ENCODE results near the gene NSMCE4A.
"Not testable (repeated sequence)": the region's sequence is repeated elsewhere in the genome, so short reads cannot be mapped to it uniquely, and the experiment has no call there.

The NSMCE4A gene

GRCh38 chr10:121991727-121992126, 16.7 kb upstream of the NSMCE4A start:
- not testable (repeated sequence) for DNase-seq (ENCODE audit: low read depth, low spot score); H3K4me3 ChIP-seq (ENCODE audit: low read length)

- H3K4me3 ChIP-seq (ENCODE audit: low read length), result no peak overlapping the region
- DNase-seq (ENCODE audit: low read depth, low spot score), result no peak
Measured at GRCh38 chr10:121990015-121990677, 15.1 kb upstream of the NSMCE4A start.

- H3K4me3 ChIP-seq (ENCODE audit: low read length), result no peak within 1 kb of the TSS
- DNase-seq (ENCODE audit: low read depth, low spot score), result no peak
Measured at GRCh38 chr10:121988361-121989324, 13.6 kb upstream of the NSMCE4A start, which contains the start of gene TACC2. TACC2 (plus strand) TSS chr10:121989163; CDS start chr10:122021982, 32,819 bp downstream.

GRCh38 chr10:121984463-121984862, 9.4 kb upstream of the NSMCE4A start:
- DNase-seq (ENCODE audit: low read depth, low spot score), result no peak
- no peak overlapping the region for H3K4me3 ChIP-seq (ENCODE audit: low read length)

GRCh38 chr10:121983852-121984251, 8.8 kb upstream of the NSMCE4A start:
- DNase-seq (ENCODE audit: low read depth, low spot score), result no peak

GRCh38 chr10:121981346-121981745, 6.3 kb upstream of the NSMCE4A start:
- DNase-seq (ENCODE audit: low read depth, low spot score), result no peak
- no peak overlapping the region for H3K4me3 ChIP-seq (ENCODE audit: low read length)

More at GRCh38 chr10:121983852-121984251, 8.8 kb upstream of the NSMCE4A start:
- H3K4me3 ChIP-seq (ENCODE audit: low read length), result no peak overlapping the region

GRCh38 chr10:121978511-121978910, 3.5 kb upstream of the NSMCE4A start:
- no peak overlapping the region for H3K4me3 ChIP-seq (ENCODE audit: low read length)
- no peak for DNase-seq (ENCODE audit: low read depth, low spot score)

GRCh38 chr10:121976607-121977006, 1.6 kb upstream of the NSMCE4A start:
- DNase-seq (ENCODE audit: low read depth, low spot score), result no peak
- H3K4me3 ChIP-seq (ENCODE audit: low read length), result no peak overlapping the region

- H3K4me3 ChIP-seq (ENCODE audit: low read length), result peak overlapping the region; percentile 61
- DNase-seq (ENCODE audit: low read depth, low spot score), result no peak
Measured at GRCh38 chr10:121975295-121976086, 474 bp upstream of the NSMCE4A start.

GRCh38 chr10:121974019-121974534, 940 bp downstream of the NSMCE4A start:
- H3K4me3 ChIP-seq (ENCODE audit: low read length), result peak overlapping the region; percentile 61
- DNase-seq (ENCODE audit: low read depth, low spot score), result peak; percentile 5

- not testable (repeated sequence) for DNase-seq (ENCODE audit: low read depth, low spot score); H3K4me3 ChIP-seq (ENCODE audit: low read length)
Measured at GRCh38 chr10:121969086-121969485, 5.9 kb downstream of the NSMCE4A start.

GRCh38 chr10:121965996-121966395, 9.0 kb downstream of the NSMCE4A start:
- no peak for DNase-seq (ENCODE audit: low read depth, low spot score)
- H3K4me3 ChIP-seq (ENCODE audit: low read length), result no peak overlapping the region

GRCh38 chr10:121961456-121961855, 13.6 kb downstream of the NSMCE4A start:
- no peak for DNase-seq (ENCODE audit: low read depth, low spot score)
- no peak overlapping the region for H3K4me3 ChIP-seq (ENCODE audit: low read length)

GRCh38 chr10:121959671-121960070, 15.3 kb downstream of the NSMCE4A start:
- no peak for DNase-seq (ENCODE audit: low read depth, low spot score)
- H3K4me3 ChIP-seq (ENCODE audit: low read length), result no peak overlapping the region

GRCh38 chr10:121956111-121957061, 18.6 kb downstream of the NSMCE4A start:
- no peak overlapping the region for H3K4me3 ChIP-seq (ENCODE audit: low read length)
- DNase-seq (ENCODE audit: low read depth, low spot score), result no peak

GRCh38 chr10:121952226-121952625, 22.8 kb downstream of the NSMCE4A start:
- H3K4me3 ChIP-seq (ENCODE audit: low read length), result no peak overlapping the region
- DNase-seq (ENCODE audit: low read depth, low spot score), result no peak

- no peak for DNase-seq (ENCODE audit: low read depth, low spot score)
- no peak overlapping the region for H3K4me3 ChIP-seq (ENCODE audit: low read length)
Measured at GRCh38 chr10:121949451-121949850, 25.6 kb downstream of the NSMCE4A start.

GRCh38 chr10:121949049-121949448, 26.0 kb downstream of the NSMCE4A start:
- DNase-seq (ENCODE audit: low read depth, low spot score), result no peak
- no peak overlapping the region for H3K4me3 ChIP-seq (ENCODE audit: low read length)

All from Jurkat, Clone E6-1 (cell line).